HCT116 (cell line): ENCODE measurements around the gene TXNDC11. TPM values are rescaled to one million over a fixed set of nuclear protein-coding genes. Genes with fewer than 3 reads are reported as not detected.

Experiments used
- ATAC-seq: fragments of 200-7000 bp; cut with Tn5 transposase; 2 replicates; pipeline ENCODE4 v1.9.1; 2020; ENCODE audit warnings: mild to moderate bottlenecking, moderate library complexity
- BruUV-seq: library from RNA; stranded (reverse); fragments of 400-500 nt; replicated peaks from 2 replicates; lab custom pipeline; 2021; lab: Mats Ljungman, UMichigan
- CTCF ChIA-PET: fragments of 300-600 bp; sonication (Branson Sonifier 250); formaldehyde crosslinking; loops from one replicate; lab custom pipeline; 2021; ENCODE audit warnings: antibody characterized with exemption; lab: Charles Lee
- POLR2A ChIA-PET: fragments of 300-600, 350-600 bp; sonication (Branson Sonifier 250); formaldehyde crosslinking; loops from one replicate; lab custom pipeline; 2021; ENCODE audit warnings: antibody characterized with exemption; lab: Charles Lee
- RAD21 ChIA-PET, 2 experiments: fragments of 300-600 bp; sonication (Branson Sonifier 250); formaldehyde crosslinking; loops; one replicate each; lab custom pipeline; 2023; ENCODE audit warnings: low total read pairs in 2 of 2; ENCODE audit not compliant: uncharacterized antibody in 2 of 2, unreplicated experiment in 2 of 2, low non-redundant PET in 1 of 2; lab: Charles Lee
- DNase-seq: peaks from one replicate; pipeline ENCODE4 v3.0.0-alpha.2; 2010; ENCODE audit warnings: low read depth, low spot score
- H2AFZ ChIP-seq: fragments of 200-600 bp; shearing (Covaris generic), sonication (generic); 2 replicates; pipeline ENCODE4 v1.6.1; 2017; ENCODE audit warnings: low read depth, mixed run types, mixed read lengths, antibody characterized with exemption, low read length; ENCODE audit not compliant: poor library complexity, severe bottlenecking
- H3K27ac ChIP-seq: 2 replicates; pipeline ENCODE4 v1.5.1; 2012; ENCODE audit warnings: low read depth, low read length
- H3K27me3 ChIP-seq: fragments of 200-600 bp; sonication (generic); 2 replicates; pipeline ENCODE4 v1.6.1; 2016; ENCODE audit warnings: mixed run types, low read length, mixed read lengths; ENCODE audit not compliant: insufficient read depth
- H3K36me3 ChIP-seq, 2 experiments: fragments of 200-500 bp in 1 of 2; fragments of 200-600 bp in 1 of 2; sonication (Bioruptor generic) in 1 of 2; sonication (generic) in 1 of 2; 2 replicates each; pipeline versions ENCODE4 v1.5.1 to v1.6.1; 2014 to 2016; ENCODE audit warnings: low read length in 2 of 2, inconsistent platforms in 1 of 2, mixed read lengths in 1 of 2, mixed run types in 1 of 2; ENCODE audit not compliant: insufficient read depth in 2 of 2, control insufficient read depth in 1 of 2
- H3K4me1 ChIP-seq, 2 experiments: fragments of 200-600 bp in 1 of 2; sonication (generic) in 1 of 2; 2 replicates each; pipeline versions ENCODE4 v1.5.1 to v1.6.1; 2012 to 2017; ENCODE audit warnings: low read length in 2 of 2, inconsistent platforms in 1 of 2, mild to moderate bottlenecking in 1 of 2, mixed read lengths in 1 of 2, mixed run types in 1 of 2, moderate library complexity in 1 of 2; ENCODE audit not compliant: insufficient read depth in 2 of 2, control insufficient read depth in 1 of 2
- H3K4me2 ChIP-seq: fragments of 200-600 bp; sonication (generic); 2 replicates; pipeline ENCODE4 v1.6.1; 2017; ENCODE audit warnings: mixed run types, low read length, mixed read lengths
- H3K4me3 ChIP-seq, 2 experiments: fragments of 200-600 bp in 1 of 2; sonication (generic) in 1 of 2; replicated peaks in 1 of 2; 2 replicates each; pipeline ENCODE4 v1.5.1; 2011 to 2016; ENCODE audit warnings: low read length in 2 of 2, control low read depth in 1 of 2, low read depth in 1 of 2, mild to moderate bottlenecking in 1 of 2, mixed read lengths in 1 of 2, mixed run types in 1 of 2
- H3K79me2 ChIP-seq: fragments of 200-600 bp; sonication (generic); 2 replicates; pipeline ENCODE4 v1.6.1; 2017; ENCODE audit warnings: mild to moderate bottlenecking, mixed run types, low read length, moderate library complexity, mixed read lengths; ENCODE audit not compliant: insufficient read depth
- H3K9ac ChIP-seq: fragments of 200-600 bp; sonication (generic); 2 replicates; pipeline ENCODE4 v1.6.1; 2016; ENCODE audit warnings: low read length, mixed read lengths
- H3K9me2 ChIP-seq: fragments of 200-600 bp; sonication (generic), shearing (Covaris generic); 2 replicates; pipeline ENCODE4 v1.6.1; 2017; ENCODE audit warnings: mixed run types, mild to moderate bottlenecking, moderate library complexity; ENCODE audit not compliant: insufficient read depth
- H3K9me3 ChIP-seq, 2 experiments: fragments of 200-500 bp in 1 of 2; fragments of 200-600 bp in 1 of 2; sonication (Bioruptor generic) in 1 of 2; sonication (generic) in 1 of 2; 2 replicates each; pipeline ENCODE4 v1.6.1; 2014 to 2017; ENCODE audit warnings: low read length in 2 of 2, mixed read lengths in 2 of 2, inconsistent platforms in 1 of 2, low read depth in 1 of 2, mild to moderate bottlenecking in 1 of 2, mixed run types in 1 of 2, moderate library complexity in 1 of 2; ENCODE audit not compliant: control insufficient read depth in 1 of 2, insufficient read depth in 1 of 2
- H4K20me1 ChIP-seq: fragments of 200-600 bp; sonication (generic), shearing (Covaris generic); 2 replicates; pipeline ENCODE4 v1.6.1; 2017; ENCODE audit warnings: mixed run types, mild to moderate bottlenecking, moderate library complexity; ENCODE audit not compliant: insufficient read depth
- CBX3 ChIP-seq: IDR thresholded peaks from 2 replicates; pipeline ENCODE4 v1.6.1; 2012; ENCODE audit warnings: low read depth
- CEBPB ChIP-seq: IDR thresholded peaks from 2 replicates; pipeline ENCODE4 v1.6.1; 2012; ENCODE audit warnings: low read depth
- ELF1 ChIP-seq: IDR thresholded peaks from 2 replicates; pipeline ENCODE4 v1.6.1; 2012; ENCODE audit warnings: low read depth, borderline replicate concordance
- EZH2 ChIP-seq: fragments of 200-600 bp; sonication (generic); IDR thresholded peaks from 2 replicates; pipeline ENCODE4 v1.6.1; 2017; ENCODE audit warnings: antibody characterized with exemption, mixed run types
- EZH2phosphoT487 ChIP-seq: fragments of 200-600 bp; IDR thresholded peaks from 2 replicates; pipeline ENCODE4 v1.6.1; 2018; ENCODE audit warnings: antibody characterized with exemption, borderline replicate concordance
- FOSL1 ChIP-seq: IDR thresholded peaks from 2 replicates; pipeline ENCODE4 v1.6.1; 2012; ENCODE audit warnings: low read depth
- JUND ChIP-seq: IDR thresholded peaks from 2 replicates; pipeline ENCODE4 v1.6.1; 2012
- REST ChIP-seq: IDR thresholded peaks from 2 replicates; pipeline ENCODE4 v1.6.1; 2012; ENCODE audit warnings: low read depth
- SIN3A ChIP-seq: IDR thresholded peaks from 2 replicates; pipeline ENCODE4 v1.6.1; 2012; ENCODE audit warnings: low read depth
- TCF7L2 ChIP-seq: IDR thresholded peaks from 2 replicates; pipeline ENCODE4 v1.7.0; 2011; ENCODE audit warnings: borderline replicate concordance, inconsistent platforms; ENCODE audit not compliant: insufficient read depth, insufficient read length; ENCODE audit errors: extremely low read depth
- ZBTB33 ChIP-seq: IDR thresholded peaks from 2 replicates; pipeline ENCODE4 v1.6.1; 2011; ENCODE audit warnings: mild to moderate bottlenecking, low read length, moderate library complexity; ENCODE audit not compliant: insufficient replicate concordance; ENCODE audit errors: extremely low read depth
- ZFX ChIP-seq: fragments of 450-650 bp; IDR thresholded peaks from 2 replicates; pipeline ENCODE4 v1.6.1; 2017
- ZNF274 ChIP-seq: fragments of 200-500 bp; sonication (Bioruptor generic); IDR thresholded peaks from 2 replicates; pipeline ENCODE4 v1.6.1; 2014; ENCODE audit warnings: mild to moderate bottlenecking, low read depth, low read length, inconsistent platforms
- intact Hi-C: fragments of 100-400 bp; cut with micrococcal nuclease; formaldehyde crosslinking; loops from 2 replicates; pipeline ENCODE4 v1.10.0; 2022
- total RNA-seq: library from RNA; stranded (reverse); gene quantifications from one replicate; pipeline ENCODE4 v1.2.1, GENCODE V29; 2021; ENCODE audit not compliant: unreplicated experiment

The TXNDC11 gene
- total RNA-seq, 1 experiment from 2014 or later: 26.8 TPM

GRCh38 chr16:11779074-11779473 lies 36.4 kb upstream of the TXNDC11 start:
- Histone ChIP-seq H3K79me2 (peaks cover 40% of the 10 kb centered on the region), H4K20me1 (no peaks in the 10 kb centered on the region), H3K4me1 (peaks cover 5 to 11% of the 10 kb centered on the region in 2 experiments; a peak in 3 of 4 replicates), H3K9me3 (no peaks in the 10 kb centered on the region), H3K9me2 (no peaks in the 10 kb centered on the region), H3K27ac (no peak overlapping the region), H3K36me3 (peaks cover 0 to 25% of the 10 kb centered on the region in 2 experiments; a peak in 2 of 4 replicates), H3K9ac (no peak overlapping the region), H2AFZ (no peak overlapping the region), H3K27me3 (no peaks in the 10 kb centered on the region), H3K4me3 (no peak overlapping the region), H3K4me2 (no peak overlapping the region)
- TF ChIP-seq ELF1: no peak
- no peak for TF ChIP-seq SIN3A
- no peak for TF ChIP-seq CEBPB
- no peak for TF ChIP-seq ZNF274
- no peak for TF ChIP-seq TCF7L2
- TF ChIP-seq EZH2: no peak
- no peak for TF ChIP-seq CBX3
- TF ChIP-seq ZBTB33: no peak
- TF ChIP-seq REST: no peak
- no peak for TF ChIP-seq JUND
- no peak for TF ChIP-seq FOSL1
- no peak for TF ChIP-seq EZH2phosphoT487
- no peak for TF ChIP-seq ZFX
- ATAC-seq (no peak), DNase-seq (no peak)
- CTCF ChIA-PET: no interaction called here
- no TSS peak for BruUV-seq
- RAD21 ChIA-PET: no interaction called here
- POLR2A ChIA-PET: no interaction called here
- intact Hi-C loops: no loop called here
